Testis (tissue), 2 donors: ENCODE measurements around the gene FBN2.

ENCODE experiments used
- POLR2A ChIP-seq: fragments of 450-650 bp; IDR thresholded peaks from one replicate; pipeline ENCODE4 v1.6.1; 2017; ENCODE audit warnings: antibody characterized with exemption, mild to moderate bottlenecking, moderate library complexity
- TF ChIP-seq, protein P1 (sequence below), 3 experiments: fragments of 450-650 bp in 2 of 3; fragments of 200-600 bp in 1 of 3; sonication (generic) in 1 of 3; IDR thresholded peaks; one replicate each; pipeline ENCODE4 v1.5.1; 2016 to 2019; ENCODE audit warnings: antibody characterized with exemption in 3 of 3, mild to moderate bottlenecking in 2 of 3, moderate library complexity in 1 of 3

DNA sequence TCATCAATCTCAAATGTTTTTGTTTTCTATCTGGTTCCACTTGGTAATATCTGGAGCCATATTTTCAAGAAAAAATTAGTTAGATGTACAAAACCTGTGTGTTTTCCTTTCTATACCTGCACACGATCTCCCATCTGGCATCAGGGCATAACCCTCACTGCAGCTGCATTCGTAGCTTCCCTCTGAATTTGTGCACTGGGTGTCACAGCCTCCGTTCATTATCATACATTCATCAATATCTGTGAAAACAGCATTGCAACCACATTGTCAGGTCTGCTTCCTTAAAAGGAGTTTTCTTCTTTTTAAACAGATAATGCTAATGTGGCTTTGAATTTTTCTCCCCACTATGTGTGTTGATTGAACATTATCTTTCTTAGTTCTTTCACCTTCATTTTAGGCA lies 202.7 kb downstream of the FBN2 start:
- TF ChIP-seq, protein P1, sequence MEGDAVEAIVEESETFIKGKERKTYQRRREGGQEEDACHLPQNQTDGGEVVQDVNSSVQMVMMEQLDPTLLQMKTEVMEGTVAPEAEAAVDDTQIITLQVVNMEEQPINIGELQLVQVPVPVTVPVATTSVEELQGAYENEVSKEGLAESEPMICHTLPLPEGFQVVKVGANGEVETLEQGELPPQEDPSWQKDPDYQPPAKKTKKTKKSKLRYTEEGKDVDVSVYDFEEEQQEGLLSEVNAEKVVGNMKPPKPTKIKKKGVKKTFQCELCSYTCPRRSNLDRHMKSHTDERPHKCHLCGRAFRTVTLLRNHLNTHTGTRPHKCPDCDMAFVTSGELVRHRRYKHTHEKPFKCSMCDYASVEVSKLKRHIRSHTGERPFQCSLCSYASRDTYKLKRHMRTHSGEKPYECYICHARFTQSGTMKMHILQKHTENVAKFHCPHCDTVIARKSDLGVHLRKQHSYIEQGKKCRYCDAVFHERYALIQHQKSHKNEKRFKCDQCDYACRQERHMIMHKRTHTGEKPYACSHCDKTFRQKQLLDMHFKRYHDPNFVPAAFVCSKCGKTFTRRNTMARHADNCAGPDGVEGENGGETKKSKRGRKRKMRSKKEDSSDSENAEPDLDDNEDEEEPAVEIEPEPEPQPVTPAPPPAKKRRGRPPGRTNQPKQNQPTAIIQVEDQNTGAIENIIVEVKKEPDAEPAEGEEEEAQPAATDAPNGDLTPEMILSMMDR (IDR thresholded peaks at IDR 0.05): no peak
- TF ChIP-seq POLR2A: no peak
